ENCODE results near the gene KIAA1328. TPM values are rescaled to one million over a fixed set of nuclear protein-coding genes. Genes with fewer than 3 reads are reported as not detected.

The KIAA1328 gene
- polyA plus RNA-seq, 2 of the 4 experiments (the other 2 are of a cell fraction) = 1.7 to 3.9 TPM

DNA sequence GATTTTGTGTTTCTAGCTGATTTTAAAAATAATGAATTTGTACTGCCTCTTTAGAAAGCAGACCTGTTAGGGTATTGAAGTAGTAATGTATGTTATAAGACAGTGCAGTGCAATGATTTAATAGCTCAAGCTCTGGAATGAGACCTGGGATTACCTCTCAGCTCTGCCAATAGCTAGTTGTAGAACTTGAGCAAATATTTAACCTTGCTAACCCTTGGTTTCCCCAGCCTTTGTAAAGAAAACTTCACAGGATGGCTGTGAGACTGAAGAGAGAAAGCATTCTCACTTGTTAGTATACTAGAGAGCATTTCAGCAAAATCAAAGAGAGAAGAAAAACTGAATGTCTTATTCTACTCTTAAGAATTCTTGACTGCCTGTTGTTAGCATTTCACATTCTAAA is 293.9 kb downstream of the KIAA1328 start:
- CTCF ChIA-PET = no interaction called here
- no peaks in the 10 kb centered on the region for H3K4me1 ChIP-seq
- no peak for DNase-seq (ENCODE audit: low read depth in 1 of 2, low spot score in 1 of 2)
- no peak overlapping the region for H3K4me2 ChIP-seq
- no peak for FAIRE-seq
- POLR2A ChIA-PET = no interaction called here
- H3K4me3 ChIP-seq = no peak overlapping the region
- no peak for ATAC-seq
- no peak overlapping the region for H3K27ac ChIP-seq
- TF ChIP-seq FOSB (CRISPR knock-in tag; IDR thresholded peaks at IDR 0.05) (no peak), ZNF302 (CRISPR knock-in tag; IDR thresholded peaks at IDR 0.05) (no peak), MAZ (IDR thresholded peaks at IDR 0.05; ENCODE audit: borderline replicate concordance, low read depth, low read length) (no peak), KDM1A (IDR thresholded peaks at IDR 0.05; ENCODE audit: low read depth) (no peak), HOXB5 (CRISPR knock-in tag; IDR thresholded peaks at IDR 0.05) (no peak), JUN (IDR thresholded peaks at IDR 0.05) (no peak), NFE2L2 (conservative IDR thresholded peaks at IDR 0.05; ENCODE audit: low read length) (no peak), MYC (IDR thresholded peaks at IDR 0.05; ENCODE audit: borderline replicate concordance, low read length) (no peak), PHF8 (IDR thresholded peaks at IDR 0.05; ENCODE audit: borderline replicate concordance, low read depth) (no peak)
- no peaks in the 10 kb centered on the region for H3K9me3 ChIP-seq

DNA sequence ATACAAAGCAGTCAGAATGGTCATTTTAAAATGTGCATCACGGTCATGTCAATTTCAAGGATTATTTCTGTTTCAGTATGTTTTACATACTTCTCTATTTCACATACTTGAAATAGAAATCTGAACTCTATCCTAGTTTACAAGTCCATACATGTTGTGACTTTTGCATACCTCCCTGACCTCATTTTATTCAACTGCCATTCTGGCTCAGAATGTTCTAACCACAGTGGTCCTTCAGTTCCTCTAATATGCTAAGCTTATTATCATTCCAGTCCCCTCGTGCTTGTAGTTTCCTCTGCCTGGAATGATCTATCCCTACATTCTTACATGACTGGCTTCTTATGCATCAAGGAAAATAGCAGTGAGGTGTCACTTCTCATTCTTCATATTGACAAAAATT is 295.6 kb downstream of the KIAA1328 start:
- no peak for ATAC-seq
- FAIRE-seq = no peak
- Histone ChIP-seq H3K9me3 (no peaks in the 10 kb centered on the region), H3K4me2 (no peak overlapping the region), H3K4me3 (no peak overlapping the region), H3K4me1 (no peaks in the 10 kb centered on the region), H3K27ac (no peak overlapping the region)
- WGBS (ENCODE audit: missing lambda C conversion rate) = 21% methylated on average over 2 of the region's 2 CpGs
- TF ChIP-seq, protein P1, sequence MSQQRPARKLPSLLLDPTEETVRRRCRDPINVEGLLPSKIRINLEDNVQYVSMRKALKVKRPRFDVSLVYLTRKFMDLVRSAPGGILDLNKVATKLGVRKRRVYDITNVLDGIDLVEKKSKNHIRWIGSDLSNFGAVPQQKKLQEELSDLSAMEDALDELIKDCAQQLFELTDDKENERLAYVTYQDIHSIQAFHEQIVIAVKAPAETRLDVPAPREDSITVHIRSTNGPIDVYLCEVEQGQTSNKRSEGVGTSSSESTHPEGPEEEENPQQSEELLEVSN (IDR thresholded peaks at IDR 0.05; ENCODE audit: borderline replicate concordance, low read depth) = no peak
- no peak for TF ChIP-seq MAFK (IDR thresholded peaks at IDR 0.05; ENCODE audit: partially characterized antibody)
- POLR2A ChIA-PET = no interaction called here
- CTCF ChIA-PET = interaction anchor here (0.9 kb wide), 1 partner anchor 12 kb away, joined by 3 read pairs; no protein-coding TSS in a partner anchor
- no peak for DNase-seq (ENCODE audit: low read depth in 1 of 2, low spot score in 1 of 2)

DNA sequence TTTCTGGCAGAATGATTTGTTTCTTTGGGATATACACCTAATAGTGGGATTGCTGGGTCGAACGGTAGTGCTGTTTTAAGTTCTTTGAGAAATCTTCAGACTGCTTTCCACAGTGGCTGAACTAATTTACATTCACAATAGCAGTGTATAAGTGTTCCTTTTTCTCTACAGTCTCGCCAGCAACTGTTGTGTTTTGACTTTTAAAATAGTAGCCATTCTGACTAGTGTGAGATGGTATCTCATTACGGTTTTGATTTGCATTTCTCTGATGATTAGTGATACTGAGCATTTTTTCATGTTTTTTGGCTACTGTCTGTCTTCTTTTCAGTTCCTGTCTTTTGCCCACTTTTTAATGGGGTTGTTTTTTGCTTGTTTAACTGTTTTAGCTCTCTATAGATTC is 306.2 kb downstream of the KIAA1328 start:
- no peak overlapping the region for H3K4me2 ChIP-seq
- no peak overlapping the region for H3K27ac ChIP-seq
- no peak overlapping the region for H3K4me3 ChIP-seq
- POLR2A ChIA-PET = no interaction called here
- ATAC-seq (no peak), FAIRE-seq (no peak), DNase-seq (ENCODE audit: low read depth in 1 of 2, low spot score in 1 of 2) (no peak)
- 7% methylated on average over 4 of the region's 4 CpGs for WGBS (ENCODE audit: missing lambda C conversion rate)
- TF ChIP-seq, protein P2, sequence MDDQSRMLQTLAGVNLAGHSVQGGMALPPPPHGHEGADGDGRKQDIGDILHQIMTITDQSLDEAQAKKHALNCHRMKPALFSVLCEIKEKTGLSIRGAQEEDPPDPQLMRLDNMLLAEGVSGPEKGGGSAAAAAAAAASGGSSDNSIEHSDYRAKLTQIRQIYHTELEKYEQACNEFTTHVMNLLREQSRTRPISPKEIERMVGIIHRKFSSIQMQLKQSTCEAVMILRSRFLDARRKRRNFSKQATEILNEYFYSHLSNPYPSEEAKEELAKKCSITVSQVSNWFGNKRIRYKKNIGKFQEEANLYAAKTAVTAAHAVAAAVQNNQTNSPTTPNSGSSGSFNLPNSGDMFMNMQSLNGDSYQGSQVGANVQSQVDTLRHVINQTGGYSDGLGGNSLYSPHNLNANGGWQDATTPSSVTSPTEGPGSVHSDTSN (IDR thresholded peaks at IDR 0.05) = no peak
- TF ChIP-seq SREBF2 (IDR thresholded peaks at IDR 0.05) (no peak), ESRRA (IDR thresholded peaks at IDR 0.05; ENCODE audit: borderline replicate concordance, low read length) (no peak), POLR2AphosphoS2 (conservative IDR thresholded peaks at IDR 0.05; ENCODE audit: low read length) (no peak), CBX2 (IDR thresholded peaks at IDR 0.05; ENCODE audit: borderline replicate concordance, low read depth) (no peak), JUN (IDR thresholded peaks at IDR 0.05) (no peak), POLR2A (IDR thresholded peaks at IDR 0.05; ENCODE audit: low read length) (no peak), ZC3H11A (IDR thresholded peaks at IDR 0.05) (no peak)
- TF ChIP-seq, protein P3, sequence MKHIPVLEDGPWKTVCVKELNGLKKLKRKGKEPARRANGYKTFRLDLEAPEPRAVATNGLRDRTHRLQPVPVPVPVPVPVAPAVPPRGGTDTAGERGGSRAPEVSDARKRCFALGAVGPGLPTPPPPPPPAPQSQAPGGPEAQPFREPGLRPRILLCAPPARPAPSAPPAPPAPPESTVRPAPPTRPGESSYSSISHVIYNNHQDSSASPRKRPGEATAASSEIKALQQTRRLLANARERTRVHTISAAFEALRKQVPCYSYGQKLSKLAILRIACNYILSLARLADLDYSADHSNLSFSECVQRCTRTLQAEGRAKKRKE (CRISPR knock-in tag; IDR thresholded peaks at IDR 0.05; ENCODE audit: low read depth) = no peak
- TF ChIP-seq, protein P4, sequence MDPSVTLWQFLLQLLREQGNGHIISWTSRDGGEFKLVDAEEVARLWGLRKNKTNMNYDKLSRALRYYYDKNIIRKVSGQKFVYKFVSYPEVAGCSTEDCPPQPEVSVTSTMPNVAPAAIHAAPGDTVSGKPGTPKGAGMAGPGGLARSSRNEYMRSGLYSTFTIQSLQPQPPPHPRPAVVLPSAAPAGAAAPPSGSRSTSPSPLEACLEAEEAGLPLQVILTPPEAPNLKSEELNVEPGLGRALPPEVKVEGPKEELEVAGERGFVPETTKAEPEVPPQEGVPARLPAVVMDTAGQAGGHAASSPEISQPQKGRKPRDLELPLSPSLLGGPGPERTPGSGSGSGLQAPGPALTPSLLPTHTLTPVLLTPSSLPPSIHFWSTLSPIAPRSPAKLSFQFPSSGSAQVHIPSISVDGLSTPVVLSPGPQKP (IDR thresholded peaks at IDR 0.05; ENCODE audit: low read depth, low read length) = no peak
- TF ChIP-seq, protein P5, sequence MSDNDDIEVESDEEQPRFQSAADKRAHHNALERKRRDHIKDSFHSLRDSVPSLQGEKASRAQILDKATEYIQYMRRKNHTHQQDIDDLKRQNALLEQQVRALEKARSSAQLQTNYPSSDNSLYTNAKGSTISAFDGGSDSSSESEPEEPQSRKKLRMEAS (IDR thresholded peaks at IDR 0.05) = no peak
- H3K4me1 ChIP-seq = no peaks in the 10 kb centered on the region
- CTCF ChIA-PET = no interaction called here
- no peaks in the 10 kb centered on the region for H3K9me3 ChIP-seq
